ENCODE results near the gene DLG4.

Gene DLG4

DNA sequence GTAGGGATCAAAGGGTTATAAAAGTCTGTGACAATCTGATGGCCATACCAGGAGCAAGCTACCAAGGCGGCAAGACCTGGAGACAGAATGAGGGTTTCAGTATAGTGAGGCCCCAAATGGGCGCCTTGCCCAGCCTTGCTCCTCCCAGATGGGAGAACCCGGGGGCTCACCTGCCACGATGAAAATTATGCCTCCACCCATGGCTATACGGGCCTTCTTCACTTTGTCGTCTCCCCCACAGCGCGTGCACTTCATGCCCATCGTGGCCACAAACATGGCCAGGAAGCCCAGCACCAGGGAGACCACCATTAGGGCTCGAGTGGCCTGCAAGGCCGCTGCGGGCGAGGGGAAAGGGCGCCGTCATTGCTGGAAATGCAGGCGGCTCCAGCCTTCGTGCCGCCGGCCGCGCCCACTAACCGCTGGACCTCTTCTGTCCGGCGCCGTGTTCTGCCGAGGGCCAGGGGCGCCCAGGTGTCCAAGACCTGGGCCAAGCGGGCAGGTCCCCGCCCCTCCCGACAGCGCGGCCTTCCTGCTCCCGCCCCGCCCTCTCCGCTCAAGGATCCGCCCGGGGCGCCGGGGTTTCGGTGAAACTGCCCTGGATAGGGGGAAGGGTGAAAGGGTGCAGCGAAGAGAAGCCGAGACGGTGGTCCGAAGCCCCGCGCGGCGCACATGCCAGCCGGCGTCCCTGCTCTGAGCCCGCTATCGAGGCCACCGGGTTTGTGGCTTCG, 41.2 kb upstream of the DLG4 start:
- H3K4me1 ChIP-seq (ENCODE audit: control insufficient read depth, low read length): peaks cover 31% of the 10 kb centered on the region

DNA sequence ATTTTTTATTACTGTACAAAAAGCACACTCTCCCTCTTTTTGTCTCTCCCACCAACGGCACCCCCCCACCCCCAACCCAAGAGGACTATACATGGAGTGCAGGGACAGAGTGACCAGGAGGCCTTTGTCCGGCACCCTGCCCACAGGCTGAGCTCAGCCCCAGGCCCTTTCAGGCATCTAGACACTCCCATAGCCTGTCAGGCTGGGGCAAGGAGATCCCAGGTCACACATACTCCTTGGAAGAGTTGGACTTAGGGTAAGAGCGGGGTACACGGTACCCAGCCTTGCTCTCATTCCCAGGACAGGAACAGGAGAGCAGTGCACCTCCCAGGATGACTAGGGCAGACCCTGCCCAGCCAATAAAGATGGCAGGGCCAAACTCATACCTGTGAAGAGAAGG, 40.5 kb upstream of the DLG4 start:
- no peaks in the 10 kb centered on the region for H4K20me1 ChIP-seq (ENCODE audit: control insufficient read depth, insufficient read depth, low read depth, low read length)
- H3K27ac ChIP-seq (ENCODE audit: low read depth, low read length): no peak overlapping the region
- H3K79me2 ChIP-seq (ENCODE audit: control insufficient read depth, low read length): no peaks in the 10 kb centered on the region
- H3K9me2 ChIP-seq (replicated peaks; ENCODE audit: control insufficient read depth, low read length): no peaks in the 10 kb centered on the region
- H3K4me2 ChIP-seq (ENCODE audit: low read length): no peak overlapping the region
- H3K9me3 ChIP-seq (ENCODE audit: control insufficient read depth, insufficient read depth, low read length): no peaks in the 10 kb centered on the region
- H3K27me3 ChIP-seq (ENCODE audit: control insufficient read depth, low read length): peaks cover 32% of the 10 kb centered on the region
- peaks cover 31% of the 10 kb centered on the region for H3K4me1 ChIP-seq (ENCODE audit: control insufficient read depth, low read length)
- TF ChIP-seq, protein P1, sequence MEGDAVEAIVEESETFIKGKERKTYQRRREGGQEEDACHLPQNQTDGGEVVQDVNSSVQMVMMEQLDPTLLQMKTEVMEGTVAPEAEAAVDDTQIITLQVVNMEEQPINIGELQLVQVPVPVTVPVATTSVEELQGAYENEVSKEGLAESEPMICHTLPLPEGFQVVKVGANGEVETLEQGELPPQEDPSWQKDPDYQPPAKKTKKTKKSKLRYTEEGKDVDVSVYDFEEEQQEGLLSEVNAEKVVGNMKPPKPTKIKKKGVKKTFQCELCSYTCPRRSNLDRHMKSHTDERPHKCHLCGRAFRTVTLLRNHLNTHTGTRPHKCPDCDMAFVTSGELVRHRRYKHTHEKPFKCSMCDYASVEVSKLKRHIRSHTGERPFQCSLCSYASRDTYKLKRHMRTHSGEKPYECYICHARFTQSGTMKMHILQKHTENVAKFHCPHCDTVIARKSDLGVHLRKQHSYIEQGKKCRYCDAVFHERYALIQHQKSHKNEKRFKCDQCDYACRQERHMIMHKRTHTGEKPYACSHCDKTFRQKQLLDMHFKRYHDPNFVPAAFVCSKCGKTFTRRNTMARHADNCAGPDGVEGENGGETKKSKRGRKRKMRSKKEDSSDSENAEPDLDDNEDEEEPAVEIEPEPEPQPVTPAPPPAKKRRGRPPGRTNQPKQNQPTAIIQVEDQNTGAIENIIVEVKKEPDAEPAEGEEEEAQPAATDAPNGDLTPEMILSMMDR (IDR thresholded peaks at IDR 0.05; ENCODE audit: low read depth, low read length, poor library complexity, severe bottlenecking): no peak
- TF ChIP-seq EZH2phosphoT487 (IDR thresholded peaks at IDR 0.05; ENCODE audit: borderline replicate concordance, low read length): no peak
- H3K4me3 ChIP-seq (ENCODE audit: low read length): no peak overlapping the region
- peaks cover 6% of the 10 kb centered on the region; the same call in 1 of the 2 replicates for H3F3A ChIP-seq (ENCODE audit: control insufficient read depth, insufficient read depth)
- peaks cover 32% of the 10 kb centered on the region for H3K36me3 ChIP-seq (ENCODE audit: control insufficient read depth, low read length)

More for the DNA sequence above, 41.2 kb upstream of the DLG4 start:
- Histone ChIP-seq H3K9me2 (replicated peaks; ENCODE audit: control insufficient read depth, low read length) (no peaks in the 10 kb centered on the region), H3K9me3 (ENCODE audit: control insufficient read depth, insufficient read depth, low read length) (no peaks in the 10 kb centered on the region), H3K27me3 (ENCODE audit: control insufficient read depth, low read length) (peaks cover 32% of the 10 kb centered on the region), H3F3A (ENCODE audit: control insufficient read depth, insufficient read depth) (peaks cover 6% of the 10 kb centered on the region; the same call in 1 of the 2 replicates), H4K20me1 (ENCODE audit: control insufficient read depth, insufficient read depth, low read depth, low read length) (no peaks in the 10 kb centered on the region), H3K4me3 (ENCODE audit: low read length) (peak overlapping the region; percentile 22; the same call in 1 of the 2 replicates), H3K27ac (ENCODE audit: low read depth, low read length) (no peak overlapping the region), H3K79me2 (ENCODE audit: control insufficient read depth, low read length) (no peaks in the 10 kb centered on the region), H3K36me3 (ENCODE audit: control insufficient read depth, low read length) (peaks cover 29% of the 10 kb centered on the region), H3K4me2 (ENCODE audit: low read length) (peak overlapping the region; percentile 45)
- no peak for TF ChIP-seq EZH2phosphoT487 (IDR thresholded peaks at IDR 0.05; ENCODE audit: borderline replicate concordance, low read length)
- TF ChIP-seq, protein P1 (IDR thresholded peaks at IDR 0.05; ENCODE audit: low read depth, low read length, poor library complexity, severe bottlenecking): no peak

DNA sequence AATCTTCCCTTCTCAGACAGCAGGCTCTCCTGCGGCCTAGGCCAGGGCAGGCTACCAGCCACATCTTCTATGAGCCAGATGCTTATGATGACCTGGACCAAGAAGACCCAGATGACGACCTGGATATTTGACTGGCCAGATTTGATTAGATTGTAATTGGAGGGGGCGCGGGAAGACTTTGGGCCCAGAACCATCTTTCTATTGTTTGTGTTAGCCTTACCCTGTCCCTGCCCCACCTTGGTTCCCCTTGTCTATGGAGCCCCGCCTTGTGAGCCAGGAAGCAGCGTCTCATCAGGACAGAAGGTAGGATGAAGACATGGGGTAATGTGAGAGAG, 39.9 kb upstream of the DLG4 start:
- Histone ChIP-seq H3K27ac (ENCODE audit: low read depth, low read length) (no peak overlapping the region), H3K9me2 (replicated peaks; ENCODE audit: control insufficient read depth, low read length) (no peaks in the 10 kb centered on the region), H3K9me3 (ENCODE audit: control insufficient read depth, insufficient read depth, low read length) (no peaks in the 10 kb centered on the region), H4K20me1 (ENCODE audit: control insufficient read depth, insufficient read depth, low read depth, low read length) (no peaks in the 10 kb centered on the region), H3F3A (ENCODE audit: control insufficient read depth, insufficient read depth) (peaks cover 6% of the 10 kb centered on the region; the same call in 1 of the 2 replicates), H3K4me3 (ENCODE audit: low read length) (no peak overlapping the region), H3K27me3 (ENCODE audit: control insufficient read depth, low read length) (peaks cover 32% of the 10 kb centered on the region), H3K79me2 (ENCODE audit: control insufficient read depth, low read length) (no peaks in the 10 kb centered on the region; the same call in 1 of the 2 replicates), H3K4me2 (ENCODE audit: low read length) (no peak overlapping the region), H3K4me1 (ENCODE audit: control insufficient read depth, low read length) (peaks cover 31% of the 10 kb centered on the region), H3K36me3 (ENCODE audit: control insufficient read depth, low read length) (peaks cover 38% of the 10 kb centered on the region)
- TF ChIP-seq, protein P1 (IDR thresholded peaks at IDR 0.05; ENCODE audit: low read depth, low read length, poor library complexity, severe bottlenecking): no peak
- TF ChIP-seq EZH2phosphoT487 (IDR thresholded peaks at IDR 0.05; ENCODE audit: borderline replicate concordance, low read length): no peak

All from DOHH2 (cell line).